Endothelial cell (in vitro differentiated cells): Measurements from ENCODE around the gene CYBB. TPM values are rescaled to one million over a fixed set of nuclear protein-coding genes. Genes with fewer than 3 reads are reported as not detected.

Experiments used
- DNase-seq: peaks from one replicate; pipeline ENCODE4 v3.0.0; 2021; ENCODE audit warnings: low spot score
- H3K27ac Mint-ChIP-seq: one replicate; pipeline ENCODE4 v1.8.0; 2021; ENCODE audit warnings: mixed read lengths, inconsistent platforms; ENCODE audit not compliant: unreplicated experiment
- H3K27me3 Mint-ChIP-seq: one replicate; pipeline ENCODE4 v1.8.0; 2021; ENCODE audit warnings: mild to moderate bottlenecking, moderate library complexity, mixed read lengths, inconsistent platforms; ENCODE audit not compliant: unreplicated experiment
- H3K36me3 Mint-ChIP-seq: one replicate; pipeline ENCODE4 v1.8.0; 2021; ENCODE audit warnings: mild to moderate bottlenecking, low read depth, mixed read lengths, inconsistent platforms; ENCODE audit not compliant: unreplicated experiment
- H3K4me1 Mint-ChIP-seq: one replicate; pipeline ENCODE4 v1.8.0; 2021; ENCODE audit warnings: mild to moderate bottlenecking, mixed read lengths, inconsistent platforms; ENCODE audit not compliant: unreplicated experiment
- H3K4me3 Mint-ChIP-seq: one replicate; pipeline ENCODE4 v1.8.0; 2021; ENCODE audit warnings: mild to moderate bottlenecking, mixed read lengths, inconsistent platforms; ENCODE audit not compliant: unreplicated experiment
- H3K9me3 Mint-ChIP-seq: one replicate; pipeline ENCODE4 v1.8.0; 2021; ENCODE audit warnings: mixed read lengths, inconsistent platforms; ENCODE audit not compliant: unreplicated experiment
- CTCF ChIP-seq: fragments of 200-600 bp; sonication (generic); IDR thresholded peaks from one replicate; pipeline ENCODE4 v1.5.0; 2021; ENCODE audit warnings: antibody characterized with exemption; ENCODE audit not compliant: unreplicated experiment
- total RNA-seq: library from RNA; stranded (reverse); fragmentation: NEBNext Ultra II Directional; extraction: Animal tissue kit (Norgen Biotek cat#: 25700); gene quantifications from one replicate; pipeline ENCODE4 v1.2.1, GENCODE V29; 2021; ENCODE audit not compliant: unreplicated experiment

Gene CYBB
- total RNA-seq, 1 donor from 2014 or later, result not detected

- no peak overlapping the region for H3K4me3 Mint-ChIP-seq
- H3K27ac Mint-ChIP-seq, result no peak overlapping the region
- H3K4me1 Mint-ChIP-seq, result peaks cover 2% of the 10 kb centered on the region
- H3K9me3 Mint-ChIP-seq, result no peaks in the 10 kb centered on the region
- TF ChIP-seq CTCF, result no peak
- no peaks in the 10 kb centered on the region for H3K27me3 Mint-ChIP-seq
- no peaks in the 10 kb centered on the region for H3K36me3 Mint-ChIP-seq
- no peak for DNase-seq
Observed at GRCh38 chrX:37815366-37815765, 35.5 kb downstream of the CYBB start.

DNA sequence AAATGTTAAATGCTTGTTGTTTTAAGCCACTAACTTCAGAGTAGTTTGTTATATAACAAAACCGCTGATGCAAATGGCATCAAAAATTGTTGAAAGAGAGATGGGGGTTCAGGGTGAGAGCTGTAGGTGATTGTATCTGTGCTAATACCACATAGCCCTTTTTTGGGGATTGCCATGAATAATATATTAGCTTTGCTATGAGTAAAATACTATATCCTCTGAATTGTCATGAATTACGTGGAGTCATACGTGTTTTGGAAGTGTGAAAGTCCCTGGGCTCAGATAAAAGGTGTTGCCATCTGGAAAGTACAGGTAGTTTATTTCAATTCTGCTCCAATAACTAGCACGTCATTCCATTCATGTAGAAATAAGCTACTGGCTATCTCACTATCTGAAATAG, 36.9 kb downstream of the CYBB start:
- Mint-ChIP-seq H3K27me3 (no peaks in the 10 kb centered on the region), H3K36me3 (no peaks in the 10 kb centered on the region), H3K9me3 (no peaks in the 10 kb centered on the region), H3K4me1 (peaks cover 2% of the 10 kb centered on the region), H3K27ac (no peak overlapping the region), H3K4me3 (no peak overlapping the region)
- no peak for DNase-seq
- TF ChIP-seq CTCF, result no peak

GRCh38 chrX:37817176-37817575, 37.3 kb downstream of the CYBB start:
- H3K4me1 Mint-ChIP-seq, result peaks cover 2% of the 10 kb centered on the region
- H3K36me3 Mint-ChIP-seq, result no peaks in the 10 kb centered on the region
- H3K4me3 Mint-ChIP-seq, result no peak overlapping the region
- no peak overlapping the region for H3K27ac Mint-ChIP-seq
- no peak for DNase-seq
- H3K9me3 Mint-ChIP-seq, result no peaks in the 10 kb centered on the region
- no peaks in the 10 kb centered on the region for H3K27me3 Mint-ChIP-seq
- no peak for TF ChIP-seq CTCF

DNA sequence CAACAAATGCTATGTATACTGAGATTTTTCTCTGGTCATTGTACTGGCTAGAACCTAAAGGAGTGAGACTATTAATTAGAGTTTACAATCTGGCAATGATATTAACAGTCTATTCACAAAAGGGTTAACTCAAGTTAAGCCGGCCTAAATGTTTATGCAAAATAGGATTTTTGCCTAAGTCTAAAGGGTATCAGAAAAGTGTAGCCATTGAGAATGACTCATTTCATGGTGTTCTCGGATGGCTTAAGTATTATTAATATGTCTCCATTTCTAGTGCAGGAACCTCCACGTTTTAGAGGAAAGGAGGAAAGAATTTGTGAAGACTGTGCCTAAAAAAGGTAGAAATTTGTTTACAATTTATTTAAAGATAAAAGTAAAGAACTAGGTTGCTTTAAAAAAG, 37.7 kb downstream of the CYBB start:
- Mint-ChIP-seq H3K27ac (no peak overlapping the region), H3K9me3 (no peaks in the 10 kb centered on the region), H3K4me3 (no peak overlapping the region), H3K36me3 (no peaks in the 10 kb centered on the region), H3K27me3 (no peaks in the 10 kb centered on the region), H3K4me1 (peaks cover 2% of the 10 kb centered on the region)
- TF ChIP-seq CTCF, result no peak
- DNase-seq, result no peak

DNA sequence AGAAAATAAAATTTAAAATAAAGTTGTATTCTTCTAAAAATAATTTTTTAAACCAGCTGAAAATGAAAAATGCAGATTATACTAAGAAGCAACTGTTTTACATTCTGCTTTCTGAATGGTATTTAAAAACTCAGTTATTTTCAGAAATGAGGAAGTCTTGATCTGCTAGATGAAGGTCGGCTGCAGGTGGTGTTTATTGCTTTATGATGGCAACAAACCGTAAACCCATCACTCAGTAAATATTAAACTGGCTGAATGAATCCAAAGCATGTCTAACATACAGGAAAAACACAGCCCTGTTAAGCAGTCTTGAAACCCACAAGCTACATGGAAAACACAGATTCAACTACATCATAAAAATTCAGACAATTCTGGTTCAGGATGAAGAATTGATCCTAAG, 38.2 kb downstream of the CYBB start:
- Mint-ChIP-seq H3K27me3 (no peaks in the 10 kb centered on the region), H3K9me3 (no peaks in the 10 kb centered on the region), H3K36me3 (no peaks in the 10 kb centered on the region), H3K4me1 (peaks cover 2% of the 10 kb centered on the region), H3K4me3 (no peak overlapping the region), H3K27ac (no peak overlapping the region)
- TF ChIP-seq CTCF, result no peak
- DNase-seq, result no peak
